ENCODE results near the gene TMEM222.
"Not testable (repeated sequence)": the region's sequence is repeated elsewhere in the genome, so short reads cannot be mapped to it uniquely, and the experiment has no call there.

The TMEM222 gene

GRCh38 chr1:27383039-27383605 is 61.2 kb downstream of the TMEM222 start, which contains the start of gene CD164L2:
Gene CD164L2, minus strand, starts transcription at chr1:27383333. Its CDS starts 94 bp downstream, at chr1:27383239.
- Mint-ChIP-seq H3K27ac (ENCODE audit: low read depth) (no peak within 1 kb of the TSS), H3K9me3 (no peaks in the 10 kb centered on the region), H3K4me1 (no peaks in the 10 kb centered on the region), H3K27me3 (no peaks in the 10 kb centered on the region), H3K4me3 (no peak within 1 kb of the TSS), H3K36me3 (ENCODE audit: insufficient read depth) (peaks cover 1% of the 10 kb centered on the region)
- DNase-seq (ENCODE audit: low spot score in 2 of 2) = no peak
- no peak for ATAC-seq (replicated peaks; ENCODE audit: extremely low read depth, poor library complexity, severe bottlenecking)

- Mint-ChIP-seq H3K4me3 (no peak overlapping the region), H3K36me3 (ENCODE audit: insufficient read depth) (peaks cover 1% of the 10 kb centered on the region), H3K27ac (ENCODE audit: low read depth) (no peak overlapping the region), H3K9me3 (no peaks in the 10 kb centered on the region), H3K4me1 (no peaks in the 10 kb centered on the region), H3K27me3 (no peaks in the 10 kb centered on the region)
- ATAC-seq (replicated peaks; ENCODE audit: extremely low read depth, poor library complexity, severe bottlenecking) = no peak
- DNase-seq (ENCODE audit: low spot score in 2 of 2) = no peak
Observed at GRCh38 chr1:27383661-27384060, 61.7 kb downstream of the TMEM222 start.

DNA sequence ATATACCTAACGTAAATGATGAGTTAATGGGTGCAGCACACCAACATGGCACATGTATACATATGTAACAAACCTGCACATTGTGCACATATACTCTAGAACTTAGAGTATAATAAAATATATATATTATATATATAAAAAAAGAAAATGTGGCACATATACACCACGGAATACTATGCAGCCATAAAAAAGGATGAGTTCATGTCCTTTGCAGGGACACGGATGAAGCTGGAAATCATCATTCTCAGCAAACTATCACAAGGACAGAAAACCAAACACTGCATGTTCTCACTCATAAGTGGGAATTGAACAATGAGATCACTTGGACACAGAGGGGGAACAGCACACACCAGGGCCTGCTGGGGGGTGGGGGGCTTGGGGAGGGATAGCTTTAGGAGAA is 62.8 kb downstream of the TMEM222 start:
- DNase-seq (ENCODE audit: low spot score in 2 of 2); H3K4me1 Mint-ChIP-seq; H3K27me3 Mint-ChIP-seq; H3K27ac Mint-ChIP-seq (ENCODE audit: low read depth); H3K36me3 Mint-ChIP-seq (ENCODE audit: insufficient read depth); H3K9me3 Mint-ChIP-seq; ATAC-seq (replicated peaks; ENCODE audit: extremely low read depth, poor library complexity, severe bottlenecking); H3K4me3 Mint-ChIP-seq: not testable (repeated sequence)

Measured in central memory CD8-positive, alpha-beta T cell (primary cell).